Activated naive CD8-positive, alpha-beta T cell treated with anti-CD3 and anti-CD28 coated beads for 36 hours (primary cell): ENCODE results near the gene TBC1D8B. TPM values are rescaled to one million over a fixed set of nuclear protein-coding genes. Genes with fewer than 3 reads are reported as not detected.

Source experiments
- DNase-seq: peaks from one replicate; pipeline ENCODE4 v3.0.0; 2021
- H3K27ac Mint-ChIP-seq: one replicate; pipeline ENCODE4 v1.8.0; 2022; ENCODE audit warnings: mild to moderate bottlenecking, moderate library complexity, mixed read lengths
- H3K27me3 Mint-ChIP-seq: one replicate; pipeline ENCODE4 v1.8.0; 2022; ENCODE audit warnings: mild to moderate bottlenecking, mixed read lengths
- H3K36me3 Mint-ChIP-seq: one replicate; pipeline ENCODE4 v1.8.0; 2021; ENCODE audit warnings: mild to moderate bottlenecking, mixed read lengths
- H3K4me1 Mint-ChIP-seq: one replicate; pipeline ENCODE4 v1.8.0; 2021; ENCODE audit warnings: mixed read lengths
- H3K4me3 Mint-ChIP-seq: one replicate; pipeline ENCODE4 v1.8.0; 2022; ENCODE audit warnings: mild to moderate bottlenecking, moderate library complexity, mixed read lengths
- H3K9me3 Mint-ChIP-seq: one replicate; pipeline ENCODE4 v1.8.0; 2022; ENCODE audit warnings: mixed read lengths
- total RNA-seq, 2 experiments: library from RNA; stranded (reverse); gene quantifications; one replicate each; pipeline ENCODE4 v1.2.3, GENCODE V29; 2021

Gene TBC1D8B
- total RNA-seq, 2 experiments from 2014 or later: 0.90 to 1.2 TPM

- Mint-ChIP-seq H3K27ac (no peak overlapping the region), H3K27me3 (no peaks in the 10 kb centered on the region), H3K9me3 (no peaks in the 10 kb centered on the region), H3K36me3 (no peaks in the 10 kb centered on the region), H3K4me3 (no peak overlapping the region), H3K4me1 (no peaks in the 10 kb centered on the region)
- no peak for DNase-seq
Measured at GRCh38 chrX:106906361-106906760, 103.9 kb downstream of the TBC1D8B start.

- no peaks in the 10 kb centered on the region for H3K36me3 Mint-ChIP-seq
- no peak for DNase-seq
- H3K27ac Mint-ChIP-seq: no peak overlapping the region
- H3K27me3 Mint-ChIP-seq: peaks cover 9% of the 10 kb centered on the region
- H3K4me1 Mint-ChIP-seq: peaks cover 8% of the 10 kb centered on the region
- H3K4me3 Mint-ChIP-seq: no peak overlapping the region
- no peaks in the 10 kb centered on the region for H3K9me3 Mint-ChIP-seq
Measured at GRCh38 chrX:106912864-106913263, 110.4 kb downstream of the TBC1D8B start.

DNA sequence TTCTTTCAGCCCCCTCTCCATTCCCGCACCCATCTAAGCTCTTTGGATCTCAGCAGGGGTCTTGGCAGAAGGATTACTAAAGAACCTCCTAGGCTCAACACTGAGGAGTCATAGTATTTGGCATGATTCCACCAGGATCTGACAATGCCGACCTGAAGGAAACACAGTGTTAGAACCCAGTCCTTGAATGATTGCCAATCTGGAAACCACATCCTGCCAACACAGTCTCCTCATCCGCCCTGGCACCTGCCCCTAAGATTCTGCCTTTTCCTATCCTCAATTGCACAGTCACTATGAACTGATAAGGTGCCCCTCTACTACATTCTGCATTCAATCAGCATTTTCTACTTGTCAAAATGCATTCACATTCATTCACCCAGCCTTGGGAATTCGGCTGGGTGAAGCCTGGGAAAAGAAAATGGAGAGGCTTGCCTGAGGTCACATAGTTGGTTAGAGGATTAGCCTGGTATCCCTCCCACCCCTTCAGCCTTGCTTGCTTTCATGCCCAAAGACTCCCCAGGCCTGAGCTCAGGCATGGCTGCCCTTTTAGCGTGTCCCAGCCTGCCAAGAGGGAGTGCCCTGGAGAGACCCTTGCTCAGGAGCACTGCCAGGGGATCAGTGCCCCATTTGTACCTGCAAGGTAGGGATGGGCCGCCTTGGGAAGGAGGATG lies 115.5 kb downstream of the TBC1D8B start:
- Mint-ChIP-seq H3K4me3 (no peak overlapping the region), H3K4me1 (peaks cover 11% of the 10 kb centered on the region), H3K27me3 (peaks cover 9% of the 10 kb centered on the region), H3K36me3 (no peaks in the 10 kb centered on the region), H3K9me3 (no peaks in the 10 kb centered on the region), H3K27ac (no peak overlapping the region)
- DNase-seq: no peak

- Mint-ChIP-seq H3K9me3 (no peaks in the 10 kb centered on the region), H3K36me3 (no peaks in the 10 kb centered on the region), H3K27me3 (peaks cover 9% of the 10 kb centered on the region), H3K27ac (no peak within 1 kb of the TSS), H3K4me3 (no peak within 1 kb of the TSS), H3K4me1 (peaks cover 11% of the 10 kb centered on the region)
- no peak for DNase-seq
Measured at GRCh38 chrX:106919932-106920452, 117.5 kb downstream of the TBC1D8B start, which contains the start of gene CLDN2. Gene CLDN2 (plus strand): TSS chrX:106920402. CDS start chrX:106928229, 7,827 bp downstream.

DNA sequence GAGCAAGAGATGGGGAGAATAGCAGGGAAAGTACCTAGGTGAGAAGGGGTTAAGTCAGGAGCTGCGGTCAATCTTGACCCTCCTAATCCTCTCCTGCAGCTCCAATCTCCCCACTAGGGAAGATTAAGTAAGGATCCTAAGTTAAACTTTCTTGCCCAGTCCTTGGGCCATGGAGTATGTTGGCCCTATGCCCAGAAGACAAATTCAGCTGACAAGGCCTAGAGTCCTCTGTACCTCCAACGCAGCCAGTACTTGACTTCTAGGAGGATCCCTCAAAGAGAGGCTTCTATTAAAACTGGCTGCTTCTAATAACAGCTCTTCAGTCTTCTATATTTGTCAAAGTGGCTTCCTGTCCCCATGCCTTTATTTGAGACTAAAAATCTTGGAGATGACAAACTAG lies 119.2 kb downstream of the TBC1D8B start:
- Mint-ChIP-seq H3K4me3 (no peak overlapping the region), H3K9me3 (no peaks in the 10 kb centered on the region), H3K27me3 (no peaks in the 10 kb centered on the region), H3K27ac (no peak overlapping the region), H3K36me3 (no peaks in the 10 kb centered on the region), H3K4me1 (peaks cover 11% of the 10 kb centered on the region)
- no peak for DNase-seq

Other genes with a start within 250 kb of the TBC1D8B start
- gene RADX, start 190.7 kb upstream of the TBC1D8B start, total RNA-seq: 10 to 100 TPM in 1 of 2 experiments, 1 to 10 TPM in 1; 7.8 to 10.1 TPM
- not detected for gene RNF128, start 76.0 kb upstream of the TBC1D8B start, total RNA-seq
- gene RIPPLY1, start 100.7 kb downstream of the TBC1D8B start, total RNA-seq: not detected
- gene CLDN2, start 117.7 kb downstream of the TBC1D8B start, total RNA-seq: not detected
- gene MORC4, start 197.5 kb downstream of the TBC1D8B start, total RNA-seq: 1 to 10 TPM; 8.8 to 9.4 TPM